ENCODE results near the gene WSCD1.

WSCD1 gene

DNA sequence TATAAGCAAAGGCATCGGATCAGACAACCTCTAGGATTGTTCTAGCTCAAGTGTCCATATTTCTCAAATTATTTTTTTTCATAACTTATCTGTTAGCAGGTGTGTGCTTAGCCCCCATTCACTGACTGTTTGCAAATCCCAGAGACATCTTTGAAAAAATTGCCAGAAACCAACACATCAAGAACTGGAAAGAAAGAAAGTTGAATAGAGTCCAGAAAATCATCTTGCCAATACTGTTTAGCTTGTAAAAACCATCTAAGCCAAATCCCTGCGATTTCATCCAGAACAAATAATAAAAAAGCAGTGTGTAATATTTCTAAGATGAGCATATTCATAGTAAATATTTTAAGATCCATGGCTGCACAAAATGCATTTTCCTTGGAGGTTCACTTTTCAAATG, 64.5 kb downstream of the WSCD1 start:
- no peaks in the 10 kb centered on the region for H3K27me3 ChIP-seq (ENCODE audit: control insufficient read depth, insufficient read depth, low read length)
- H3K36me3 ChIP-seq (ENCODE audit: control insufficient read depth, insufficient read depth, low read length): no peaks in the 10 kb centered on the region
- WGBS (ENCODE audit: insufficient coverage, insufficient read length): no CpG with 5 or more reads among the region's 2 CpGs
- H3K9me3 ChIP-seq (ENCODE audit: control insufficient read depth, insufficient read depth, low read length): no peaks in the 10 kb centered on the region
- no peak overlapping the region for H3K4me3 ChIP-seq (ENCODE audit: low read length)
- DNase-seq (ENCODE audit: low read depth, low spot score): no peak
- no peak overlapping the region for H3K27ac ChIP-seq (ENCODE audit: low read length)
- H3K4me1 ChIP-seq (ENCODE audit: control insufficient read depth, insufficient read depth, low read length): peaks cover 2% of the 10 kb centered on the region; the same call in 1 of the 2 replicates

DNA sequence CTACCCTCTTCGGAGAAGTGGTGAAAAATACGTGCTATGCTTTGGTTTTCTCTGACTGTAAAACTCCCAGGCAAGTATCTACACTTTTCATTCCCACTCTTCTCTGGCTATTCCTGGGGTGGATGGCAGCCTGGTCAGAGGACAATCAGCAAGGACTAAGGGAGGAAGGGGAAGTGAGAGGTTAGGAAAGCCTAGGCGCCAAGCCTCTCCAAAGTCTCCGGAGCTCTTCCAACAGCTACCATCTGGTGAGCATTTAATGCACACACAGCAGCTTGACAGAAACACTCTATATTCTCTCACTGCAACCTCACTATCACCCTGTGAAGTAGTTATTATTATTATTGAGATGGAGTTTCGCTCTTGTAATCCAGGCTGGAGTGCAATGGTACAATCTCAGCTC, 65.1 kb downstream of the WSCD1 start:
- Histone ChIP-seq H3K4me3 (ENCODE audit: low read length) (no peak overlapping the region), H3K4me1 (ENCODE audit: control insufficient read depth, insufficient read depth, low read length) (peaks cover 2% of the 10 kb centered on the region; the same call in 1 of the 2 replicates), H3K36me3 (ENCODE audit: control insufficient read depth, insufficient read depth, low read length) (no peaks in the 10 kb centered on the region), H3K9me3 (ENCODE audit: control insufficient read depth, insufficient read depth, low read length) (no peaks in the 10 kb centered on the region), H3K27ac (ENCODE audit: low read length) (no peak overlapping the region), H3K27me3 (ENCODE audit: control insufficient read depth, insufficient read depth, low read length) (no peaks in the 10 kb centered on the region)
- no CpG with 5 or more reads among the region's 5 CpGs for WGBS (ENCODE audit: insufficient coverage, insufficient read length)
- DNase-seq (ENCODE audit: low read depth, low spot score): no peak

DNA sequence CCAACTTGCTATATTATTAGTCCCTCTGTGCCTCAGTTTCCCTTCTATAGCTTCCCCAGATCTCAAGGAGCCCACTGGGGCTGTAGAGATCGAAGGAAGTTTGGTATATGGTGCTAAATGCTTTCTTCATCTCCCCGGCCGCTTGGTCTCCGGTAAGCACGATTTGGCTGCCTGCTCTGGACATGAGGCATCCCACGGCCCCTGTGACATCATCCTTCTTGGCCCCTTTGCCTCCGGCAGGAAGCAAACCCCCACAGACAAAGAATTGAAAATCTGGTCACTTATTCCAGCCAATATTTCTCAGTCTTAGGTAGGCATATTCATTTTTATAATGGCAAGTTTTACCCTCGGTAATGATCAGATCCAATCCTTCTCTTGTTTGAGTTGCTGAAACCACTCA, 65.8 kb downstream of the WSCD1 start:
- no peak overlapping the region for H3K4me3 ChIP-seq (ENCODE audit: low read length)
- H3K36me3 ChIP-seq (ENCODE audit: control insufficient read depth, insufficient read depth, low read length): no peaks in the 10 kb centered on the region
- peaks cover 2% of the 10 kb centered on the region; the same call in 1 of the 2 replicates for H3K4me1 ChIP-seq (ENCODE audit: control insufficient read depth, insufficient read depth, low read length)
- no peak overlapping the region for H3K27ac ChIP-seq (ENCODE audit: low read length)
- no CpG with 5 or more reads among the region's 8 CpGs for WGBS (ENCODE audit: insufficient coverage, insufficient read length)
- H3K27me3 ChIP-seq (ENCODE audit: control insufficient read depth, insufficient read depth, low read length): no peaks in the 10 kb centered on the region
- H3K9me3 ChIP-seq (ENCODE audit: control insufficient read depth, insufficient read depth, low read length): no peaks in the 10 kb centered on the region
- DNase-seq (ENCODE audit: low read depth, low spot score): no peak

DNA sequence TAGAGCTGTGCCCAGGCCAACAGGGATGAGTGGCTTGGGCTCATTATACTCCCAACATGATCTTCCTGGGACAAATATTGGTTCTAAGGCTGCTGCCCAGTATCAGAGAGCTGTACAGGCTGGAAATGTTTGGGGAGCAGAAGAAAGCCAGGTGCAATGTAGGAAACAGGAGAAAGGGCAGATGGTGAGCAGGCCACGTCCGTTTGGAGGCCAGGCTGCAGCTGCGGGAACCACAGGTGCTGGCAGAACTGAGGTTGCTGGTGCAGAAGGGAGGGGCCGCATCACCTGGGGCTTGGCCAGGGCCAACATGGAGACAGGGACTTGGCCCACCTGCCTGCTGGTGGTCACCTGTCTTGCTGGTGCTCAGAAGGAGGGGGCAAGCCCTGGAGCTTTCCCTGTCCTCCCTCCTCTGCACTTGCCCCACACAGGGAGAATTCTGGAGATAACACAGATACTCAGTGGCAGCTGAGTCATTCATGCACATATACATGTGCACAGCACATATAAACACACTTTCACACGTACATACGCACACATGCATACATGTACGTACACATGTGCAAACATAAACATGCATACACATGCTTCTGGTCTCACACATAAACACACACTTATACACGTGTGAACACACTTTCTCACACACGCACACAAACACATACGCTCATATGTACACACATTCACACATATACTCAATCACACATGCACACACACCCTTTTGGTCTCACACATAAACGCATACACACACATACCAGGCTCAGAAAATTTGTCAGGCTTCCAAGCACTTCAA, 67.7 kb downstream of the WSCD1 start:
- Histone ChIP-seq H3K27me3 (ENCODE audit: control insufficient read depth, insufficient read depth, low read length) (no peaks in the 10 kb centered on the region), H3K4me3 (ENCODE audit: low read length) (no peak overlapping the region), H3K4me1 (ENCODE audit: control insufficient read depth, insufficient read depth, low read length) (peaks cover 2% of the 10 kb centered on the region; the same call in 1 of the 2 replicates), H3K9me3 (ENCODE audit: control insufficient read depth, insufficient read depth, low read length) (no peaks in the 10 kb centered on the region), H3K36me3 (ENCODE audit: control insufficient read depth, insufficient read depth, low read length) (no peaks in the 10 kb centered on the region), H3K27ac (ENCODE audit: low read length) (no peak overlapping the region)
- no peak for DNase-seq (ENCODE audit: low read depth, low spot score)
- 100% methylated on average over 3 of the region's 11 CpGs for WGBS (ENCODE audit: insufficient coverage, insufficient read length)

DNA sequence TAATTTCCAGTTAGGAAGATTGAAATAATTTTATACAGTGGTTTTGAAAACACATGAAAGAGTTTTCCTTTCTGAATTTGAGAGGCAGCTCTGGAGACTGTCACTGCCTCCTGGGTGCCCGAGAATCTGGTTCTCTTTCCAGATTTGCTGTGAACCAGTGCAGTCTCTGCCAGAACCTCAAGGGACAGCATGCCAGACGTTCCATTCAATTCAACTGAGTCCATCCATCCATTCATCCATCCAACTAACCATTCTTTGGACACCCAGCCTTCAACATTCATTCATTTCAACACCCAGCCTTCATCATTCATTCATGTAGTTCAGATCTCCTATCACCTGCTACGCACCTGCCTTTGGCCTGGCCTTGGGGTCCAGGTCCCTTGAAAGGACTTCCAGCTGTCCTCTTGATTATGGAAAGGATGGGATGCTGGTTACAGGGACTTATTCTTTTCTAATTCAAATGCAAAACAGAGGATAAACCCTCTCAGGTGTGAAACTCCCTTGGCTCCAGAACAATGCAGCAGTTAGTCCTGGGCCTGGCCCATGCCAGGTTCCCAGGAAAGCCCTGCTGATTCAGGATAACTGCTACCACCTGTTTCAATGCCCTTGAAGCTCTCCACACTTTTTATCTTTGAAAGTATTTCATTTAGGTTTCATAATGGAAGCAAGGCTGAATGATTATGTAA, 68.7 kb downstream of the WSCD1 start:
- H3K4me3 ChIP-seq (ENCODE audit: low read length): no peak overlapping the region
- H3K36me3 ChIP-seq (ENCODE audit: control insufficient read depth, insufficient read depth, low read length): no peaks in the 10 kb centered on the region
- H3K4me1 ChIP-seq (ENCODE audit: control insufficient read depth, insufficient read depth, low read length): peaks cover 2% of the 10 kb centered on the region; the same call in 1 of the 2 replicates
- no peak overlapping the region for H3K27ac ChIP-seq (ENCODE audit: low read length)
- H3K27me3 ChIP-seq (ENCODE audit: control insufficient read depth, insufficient read depth, low read length): no peaks in the 10 kb centered on the region
- peak; percentile 18 for DNase-seq (ENCODE audit: low read depth, low spot score)
- no CpG with 5 or more reads among the region's 3 CpGs for WGBS (ENCODE audit: insufficient coverage, insufficient read length)
- no peaks in the 10 kb centered on the region for H3K9me3 ChIP-seq (ENCODE audit: control insufficient read depth, insufficient read depth, low read length)

DNA sequence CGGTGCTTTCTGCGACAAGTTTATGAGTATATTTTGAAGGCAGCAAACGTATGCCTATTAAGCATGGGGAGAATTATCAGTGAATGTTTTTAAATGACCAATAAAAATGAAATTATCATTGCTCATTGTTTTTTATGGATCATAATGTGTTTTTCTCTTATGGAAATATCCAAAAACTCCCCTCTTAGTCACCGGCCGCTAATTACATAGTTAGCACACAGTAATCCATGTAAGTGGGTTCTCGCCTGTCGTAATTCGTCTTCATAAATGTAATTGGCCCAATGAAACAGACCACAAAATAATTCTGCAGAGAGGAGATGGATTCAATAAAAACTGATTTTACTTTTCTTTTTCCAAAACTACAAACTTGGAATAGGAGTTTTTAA, 69.3 kb downstream of the WSCD1 start:
- no peak overlapping the region for H3K4me3 ChIP-seq (ENCODE audit: low read length)
- no peak overlapping the region for H3K27ac ChIP-seq (ENCODE audit: low read length)
- DNase-seq (ENCODE audit: low read depth, low spot score): no peak
- H3K27me3 ChIP-seq (ENCODE audit: control insufficient read depth, insufficient read depth, low read length): no peaks in the 10 kb centered on the region
- H3K4me1 ChIP-seq (ENCODE audit: control insufficient read depth, insufficient read depth, low read length): peaks cover 2% of the 10 kb centered on the region; the same call in 1 of the 2 replicates
- H3K9me3 ChIP-seq (ENCODE audit: control insufficient read depth, insufficient read depth, low read length): no peaks in the 10 kb centered on the region
- WGBS (ENCODE audit: insufficient coverage, insufficient read length): no CpG with 5 or more reads among the region's 8 CpGs
- no peaks in the 10 kb centered on the region for H3K36me3 ChIP-seq (ENCODE audit: control insufficient read depth, insufficient read depth, low read length)

DNA sequence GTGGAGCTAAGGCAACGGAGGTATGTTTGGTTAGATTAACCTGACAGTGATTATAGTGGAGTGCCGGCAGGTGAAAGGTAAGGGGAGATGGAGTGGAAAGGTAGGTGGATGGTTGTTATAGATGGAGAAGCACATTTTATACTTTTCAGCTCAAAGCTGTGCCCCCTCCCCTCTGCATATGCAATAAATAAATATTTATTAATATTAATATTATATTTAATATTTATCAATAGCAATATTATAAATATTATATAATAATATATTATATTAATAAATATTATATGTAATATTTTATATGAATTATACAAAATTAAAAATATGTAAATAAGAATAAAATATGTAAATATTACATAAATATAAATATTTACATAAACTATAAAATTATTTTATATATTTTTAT, 70.0 kb downstream of the WSCD1 start:
- Histone ChIP-seq H3K9me3 (ENCODE audit: control insufficient read depth, insufficient read depth, low read length) (no peaks in the 10 kb centered on the region), H3K4me1 (ENCODE audit: control insufficient read depth, insufficient read depth, low read length) (peaks cover 2% of the 10 kb centered on the region; the same call in 1 of the 2 replicates), H3K27me3 (ENCODE audit: control insufficient read depth, insufficient read depth, low read length) (no peaks in the 10 kb centered on the region), H3K27ac (ENCODE audit: low read length) (no peak overlapping the region), H3K36me3 (ENCODE audit: control insufficient read depth, insufficient read depth, low read length) (no peaks in the 10 kb centered on the region), H3K4me3 (ENCODE audit: low read length) (no peak overlapping the region)
- no CpG with 5 or more reads among the region's 2 CpGs for WGBS (ENCODE audit: insufficient coverage, insufficient read length)
- no peak for DNase-seq (ENCODE audit: low read depth, low spot score)

DNA sequence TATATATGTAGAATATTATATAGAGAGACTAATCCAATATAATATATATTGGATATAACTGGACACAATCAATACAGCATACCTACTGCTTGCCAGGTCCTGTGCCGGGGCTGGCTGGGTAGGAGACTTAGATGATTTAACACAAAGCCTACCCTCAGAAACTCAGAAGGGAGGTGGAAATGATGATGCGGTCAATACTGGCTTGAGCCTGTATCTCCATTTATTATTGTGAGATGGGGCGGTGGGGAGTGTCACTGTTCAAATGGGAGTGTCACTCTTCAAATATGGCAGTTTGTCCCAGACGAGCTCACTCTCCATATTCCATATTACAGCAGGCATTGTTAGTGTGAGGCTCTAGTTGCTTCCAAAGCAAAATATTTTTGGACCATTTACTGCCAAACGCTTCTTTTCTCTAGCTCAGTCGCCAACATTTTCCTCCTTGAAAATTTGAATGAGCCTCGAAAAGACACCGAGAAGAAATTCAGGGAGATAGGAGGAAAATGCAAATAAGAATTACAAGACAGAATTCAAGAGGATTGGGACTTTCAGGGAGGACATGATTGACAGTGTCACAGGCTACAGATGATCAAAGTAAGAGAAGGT, 70.7 kb downstream of the WSCD1 start:
- Histone ChIP-seq H3K27ac (ENCODE audit: low read length) (no peak overlapping the region), H3K4me1 (ENCODE audit: control insufficient read depth, insufficient read depth, low read length) (peaks cover 2% of the 10 kb centered on the region; the same call in 1 of the 2 replicates), H3K9me3 (ENCODE audit: control insufficient read depth, insufficient read depth, low read length) (no peaks in the 10 kb centered on the region), H3K4me3 (ENCODE audit: low read length) (no peak overlapping the region), H3K36me3 (ENCODE audit: control insufficient read depth, insufficient read depth, low read length) (no peaks in the 10 kb centered on the region), H3K27me3 (ENCODE audit: control insufficient read depth, insufficient read depth, low read length) (no peaks in the 10 kb centered on the region)
- no peak for DNase-seq (ENCODE audit: low read depth, low spot score)
- WGBS (ENCODE audit: insufficient coverage, insufficient read length): no CpG with 5 or more reads among the region's 8 CpGs

DNA sequence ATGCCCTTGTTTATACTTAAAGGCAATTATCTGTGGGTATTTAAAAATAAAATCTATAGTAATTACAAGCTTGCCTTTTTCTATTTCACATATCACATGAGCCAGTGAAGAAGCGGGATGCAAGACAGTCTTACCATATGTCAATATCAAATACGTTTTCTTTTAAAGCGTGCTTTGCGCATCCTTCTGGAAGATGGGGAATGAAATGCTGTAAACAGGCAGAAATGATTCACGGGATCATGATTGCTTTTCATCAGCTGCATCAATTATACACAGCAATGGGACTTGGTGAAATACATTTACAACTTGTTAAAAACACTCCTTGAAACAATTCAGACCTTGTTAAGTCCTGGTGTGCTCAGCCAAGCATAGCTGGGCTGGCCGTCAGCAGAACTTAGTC, 72.5 kb downstream of the WSCD1 start:
- no peaks in the 10 kb centered on the region for H3K27me3 ChIP-seq (ENCODE audit: control insufficient read depth, insufficient read depth, low read length)
- no peaks in the 10 kb centered on the region for H3K36me3 ChIP-seq (ENCODE audit: control insufficient read depth, insufficient read depth, low read length)
- WGBS (ENCODE audit: insufficient coverage, insufficient read length): no CpG with 5 or more reads among the region's 6 CpGs
- no peak overlapping the region for H3K4me3 ChIP-seq (ENCODE audit: low read length)
- H3K27ac ChIP-seq (ENCODE audit: low read length): no peak overlapping the region
- DNase-seq (ENCODE audit: low read depth, low spot score): no peak
- no peaks in the 10 kb centered on the region for H3K9me3 ChIP-seq (ENCODE audit: control insufficient read depth, insufficient read depth, low read length)
- peaks cover 2% of the 10 kb centered on the region; the same call in 1 of the 2 replicates for H3K4me1 ChIP-seq (ENCODE audit: control insufficient read depth, insufficient read depth, low read length)

DNA sequence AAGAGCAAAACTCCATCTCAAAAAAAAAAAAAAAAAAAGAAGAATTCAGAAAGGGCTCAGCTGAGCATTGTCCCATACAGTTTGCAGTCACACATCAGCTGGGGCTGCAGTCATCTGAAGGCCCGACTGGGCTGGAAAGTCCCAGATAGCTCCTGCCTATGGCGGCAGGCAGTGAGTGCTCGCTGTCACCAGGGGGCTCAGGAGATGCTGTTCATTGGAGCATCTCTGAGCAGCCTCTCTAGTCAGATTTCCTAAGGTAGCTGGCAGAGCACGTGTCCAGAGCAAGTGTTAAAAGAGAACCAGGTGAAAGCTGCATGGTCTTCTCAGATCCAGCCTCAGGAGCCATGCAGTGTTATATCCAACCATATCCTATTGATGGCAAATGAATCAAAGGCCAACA, 75.8 kb downstream of the WSCD1 start:
- no peak for DNase-seq (ENCODE audit: low read depth, low spot score)
- WGBS (ENCODE audit: insufficient coverage, insufficient read length): no CpG with 5 or more reads among the region's 4 CpGs
- Histone ChIP-seq H3K4me1 (ENCODE audit: control insufficient read depth, insufficient read depth, low read length) (no peaks in the 10 kb centered on the region), H3K27me3 (ENCODE audit: control insufficient read depth, insufficient read depth, low read length) (no peaks in the 10 kb centered on the region), H3K27ac (ENCODE audit: low read length) (no peak overlapping the region), H3K4me3 (ENCODE audit: low read length) (no peak overlapping the region), H3K36me3 (ENCODE audit: control insufficient read depth, insufficient read depth, low read length) (no peaks in the 10 kb centered on the region), H3K9me3 (ENCODE audit: control insufficient read depth, insufficient read depth, low read length) (no peaks in the 10 kb centered on the region; the same call in 1 of the 2 replicates)
